Natural killer cell (primary cell): ENCODE results near the gene GTPBP4. TPM values are rescaled to one million over a fixed set of nuclear protein-coding genes. Genes with fewer than 3 reads are reported as not detected.
"Not testable (repeated sequence)": the region's sequence is repeated elsewhere in the genome, so short reads cannot be mapped to it uniquely, and the experiment has no call there.

Source experiments
- ATAC-seq, 3 donors: fragments of 150-1000 bp in 2 of 3; fragments of 200-7000 bp in 1 of 3; cut with Tn5 transposase; 1 replicate in 1 of 3; 2 replicates in 2 of 3; pipeline ENCODE4 v1.10.0; 2021; ENCODE audit warnings: mild to moderate bottlenecking in 2 of 3, moderate library complexity in 2 of 3
- DNase-seq, 2 donors: peaks; one replicate each; pipeline versions ENCODE4 v3.0.0 to v3.0.0-alpha.2; 2013 to 2021; ENCODE audit warnings: mixed read lengths in 1 of 2
- H3K27ac ChIP-seq: one replicate; pipeline ENCODE4 v1.5.1; 2013; ENCODE audit warnings: mild to moderate bottlenecking, low read length
- H3K27me3 ChIP-seq: one replicate; pipeline ENCODE4 v1.6.1; 2013; ENCODE audit warnings: low read length; ENCODE audit not compliant: control insufficient read depth, insufficient read depth
- H3K36me3 ChIP-seq: one replicate; pipeline ENCODE4 v1.6.1; 2013; ENCODE audit warnings: low read length; ENCODE audit not compliant: control insufficient read depth, insufficient read depth
- H3K4me1 ChIP-seq: one replicate; pipeline ENCODE4 v1.6.1; 2013; ENCODE audit warnings: low read length; ENCODE audit not compliant: control insufficient read depth, insufficient read depth
- H3K4me3 ChIP-seq: one replicate; pipeline ENCODE4 v1.5.1; 2013; ENCODE audit warnings: low read length
- H3K9me3 ChIP-seq: one replicate; pipeline ENCODE4 v1.6.1; 2013; ENCODE audit warnings: low read length; ENCODE audit not compliant: control insufficient read depth, insufficient read depth
- H3K27ac Mint-ChIP-seq, 2 donors: one replicate each; pipeline ENCODE4 v1.8.0; 2022; ENCODE audit warnings: mild to moderate bottlenecking in 2 of 2, mixed read lengths in 2 of 2, moderate library complexity in 1 of 2
- H3K27me3 Mint-ChIP-seq, 2 donors: one replicate each; pipeline ENCODE4 v1.8.0; 2022; ENCODE audit warnings: low read depth in 2 of 2, mixed read lengths in 2 of 2
- H3K36me3 Mint-ChIP-seq: one replicate; pipeline ENCODE4 v1.8.0; 2022; ENCODE audit warnings: mixed read lengths
- H3K4me1 Mint-ChIP-seq, 2 donors: one replicate each; pipeline ENCODE4 v1.8.0; 2022; ENCODE audit warnings: mixed read lengths in 2 of 2
- H3K4me3 Mint-ChIP-seq: one replicate; pipeline ENCODE4 v1.8.0; 2022; ENCODE audit warnings: mild to moderate bottlenecking, moderate library complexity, mixed read lengths
- H3K9me3 Mint-ChIP-seq, 2 donors: one replicate each; pipeline ENCODE4 v1.8.0; 2022; ENCODE audit warnings: mixed read lengths in 2 of 2
- WGBS: methylation state at CpG from one replicate; pipeline ENCODE4 v1.1.7; 2013; ENCODE audit warnings: missing lambda C conversion rate; ENCODE audit not compliant: insufficient coverage; 5-methylcytosine and 5-hydroxymethylcytosine counted together
- intact Hi-C: fragments of 100-400 bp; cut with micrococcal nuclease; formaldehyde crosslinking; loops from one replicate; pipeline ENCODE4 v1.14.2; 2022
- total RNA-seq, 4 donors: library from RNA; stranded (reverse); fragments of 120-200 nt in 1 of 4; gene quantifications; one replicate each; pipeline versions ENCODE4 v1.2.3 to v1.2.4, GENCODE V29; 2013 to 2022
- TF ChIP-seq, protein P1 (sequence below): fragments of 200-600 bp; IDR thresholded peaks from one replicate; pipeline ENCODE4 v1.8.0; 2022; ENCODE audit warnings: antibody characterized with exemption

The GTPBP4 gene
- total RNA-seq, 3 donors from 2014 or later (not counting 1 experiment from before 2014, with no cell fraction given) = 53.9 to 99.6 (median 72.5) TPM

GRCh38 chr10:1061930-1062774 lies 73.9 kb downstream of the GTPBP4 start:
- H3K4me3 ChIP-seq = no peak overlapping the region
- H3K9me3 ChIP-seq = no peaks in the 10 kb centered on the region
- Mint-ChIP-seq H3K27me3 (no peaks in the 10 kb centered on the region), H3K4me3 (peak overlapping the region; percentile 76), H3K4me1 (peaks cover 89 to 90% of the 10 kb centered on the region in 2 donors), H3K9me3 (no peaks in the 10 kb centered on the region), H3K27ac (peak overlapping the region; percentile 88 to 89), H3K36me3 (no peaks in the 10 kb centered on the region)
- peaks cover 69% of the 10 kb centered on the region for H3K4me1 ChIP-seq
- intact Hi-C loops = loop anchor here (2.0 to 5.0 kb wide), 3 partner anchors 13 to 73 kb away; partner anchors contain the start of genes GTPBP4 and IDI1
- TF ChIP-seq, protein P1, sequence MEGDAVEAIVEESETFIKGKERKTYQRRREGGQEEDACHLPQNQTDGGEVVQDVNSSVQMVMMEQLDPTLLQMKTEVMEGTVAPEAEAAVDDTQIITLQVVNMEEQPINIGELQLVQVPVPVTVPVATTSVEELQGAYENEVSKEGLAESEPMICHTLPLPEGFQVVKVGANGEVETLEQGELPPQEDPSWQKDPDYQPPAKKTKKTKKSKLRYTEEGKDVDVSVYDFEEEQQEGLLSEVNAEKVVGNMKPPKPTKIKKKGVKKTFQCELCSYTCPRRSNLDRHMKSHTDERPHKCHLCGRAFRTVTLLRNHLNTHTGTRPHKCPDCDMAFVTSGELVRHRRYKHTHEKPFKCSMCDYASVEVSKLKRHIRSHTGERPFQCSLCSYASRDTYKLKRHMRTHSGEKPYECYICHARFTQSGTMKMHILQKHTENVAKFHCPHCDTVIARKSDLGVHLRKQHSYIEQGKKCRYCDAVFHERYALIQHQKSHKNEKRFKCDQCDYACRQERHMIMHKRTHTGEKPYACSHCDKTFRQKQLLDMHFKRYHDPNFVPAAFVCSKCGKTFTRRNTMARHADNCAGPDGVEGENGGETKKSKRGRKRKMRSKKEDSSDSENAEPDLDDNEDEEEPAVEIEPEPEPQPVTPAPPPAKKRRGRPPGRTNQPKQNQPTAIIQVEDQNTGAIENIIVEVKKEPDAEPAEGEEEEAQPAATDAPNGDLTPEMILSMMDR = no peak
- no peaks in the 10 kb centered on the region for H3K27me3 ChIP-seq
- DNase-seq = peak in 1 of 2 donors; percentile 28
- peaks cover 5% of the 10 kb centered on the region for H3K36me3 ChIP-seq
- H3K27ac ChIP-seq = peak overlapping the region; percentile 74
- ATAC-seq = no peak
- 91% methylated on average over 6 of the region's 7 CpGs for WGBS

GRCh38 chr10:1063232-1063865 lies 75.1 kb downstream of the GTPBP4 start:
- Mint-ChIP-seq H3K4me3 (peak overlapping the region; percentile 76), H3K27me3 (no peaks in the 10 kb centered on the region), H3K4me1 (peaks cover 88 to 89% of the 10 kb centered on the region in 2 donors), H3K27ac (peak overlapping the region; percentile 88 to 89), H3K36me3 (no peaks in the 10 kb centered on the region), H3K9me3 (no peaks in the 10 kb centered on the region)
- no peaks in the 10 kb centered on the region for H3K9me3 ChIP-seq
- no peaks in the 10 kb centered on the region for H3K27me3 ChIP-seq
- WGBS = 23% methylated on average over 6 of the region's 7 CpGs
- peaks cover 5% of the 10 kb centered on the region for H3K36me3 ChIP-seq
- peak overlapping the region; percentile 74 for H3K27ac ChIP-seq
- intact Hi-C loops = loop anchor here (2.0 to 5.0 kb wide), 3 partner anchors 15 to 75 kb away; partner anchors contain the start of genes GTPBP4 and IDI1
- H3K4me3 ChIP-seq = peak overlapping the region; percentile 5
- DNase-seq (peak in 1 of 2 donors; percentile 66), ATAC-seq (peak; percentile 84 to 93 (median 93))
- TF ChIP-seq, protein P1 = no peak
- H3K4me1 ChIP-seq = peaks cover 67% of the 10 kb centered on the region

- Mint-ChIP-seq H3K27me3 (no peaks in the 10 kb centered on the region), H3K4me3 (no peak overlapping the region), H3K9me3 (no peaks in the 10 kb centered on the region), H3K36me3 (no peaks in the 10 kb centered on the region), H3K4me1 (peaks cover 95 to 97% of the 10 kb centered on the region in 2 donors), H3K27ac (peak overlapping the region; percentile 88 to 89)
- peaks cover 63% of the 10 kb centered on the region for H3K4me1 ChIP-seq
- peaks cover 3% of the 10 kb centered on the region for H3K36me3 ChIP-seq
- no peak overlapping the region for H3K4me3 ChIP-seq
- intact Hi-C loops = loop anchor here (5.0 kb wide), 2 partner anchors 53 to 733 kb away; no protein-coding TSS in a partner anchor
- DNase-seq (no peak), ATAC-seq (no peak)
- TF ChIP-seq, protein P1 = no peak
- 95% methylated on average over 4 of the region's 4 CpGs for WGBS
- peak overlapping the region; percentile 74 for H3K27ac ChIP-seq
- H3K9me3 ChIP-seq = no peaks in the 10 kb centered on the region
- no peaks in the 10 kb centered on the region for H3K27me3 ChIP-seq
These were observed 76.7 kb downstream of the GTPBP4 start for GRCh38 chr10:1064964-1065247.

DNA sequence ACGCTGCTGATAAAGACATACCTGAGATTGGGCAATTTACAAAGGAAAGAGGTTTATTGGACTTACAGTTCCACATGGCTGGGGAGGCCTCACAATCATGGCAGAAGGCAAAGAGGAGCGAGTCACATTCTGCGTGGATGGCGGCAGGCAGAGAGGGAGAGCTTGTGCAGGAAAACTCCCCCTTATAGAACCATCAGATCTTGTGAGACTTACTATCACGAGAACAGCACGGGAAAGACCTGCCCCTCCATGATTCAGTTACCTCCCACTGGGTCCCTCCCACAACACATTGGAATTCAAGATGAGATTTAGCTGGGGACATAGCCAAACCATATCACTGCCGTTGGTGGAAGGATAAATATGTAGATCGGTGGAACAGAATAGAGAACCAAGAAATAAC lies 78.5 kb downstream of the GTPBP4 start:
- not testable (repeated sequence) for H3K9me3 ChIP-seq, H3K4me3 ChIP-seq, H3K27me3 Mint-ChIP-seq, H3K36me3 ChIP-seq, H3K27me3 ChIP-seq, DNase-seq, ATAC-seq, H3K4me3 Mint-ChIP-seq, H3K9me3 Mint-ChIP-seq, H3K27ac ChIP-seq, H3K36me3 Mint-ChIP-seq
- Mint-ChIP-seq H3K27ac (peak overlapping the region; percentile 84 to 89), H3K4me1 (peaks cover 87 to 88% of the 10 kb centered on the region in 2 donors)
- peaks cover 50% of the 10 kb centered on the region for H3K4me1 ChIP-seq
- WGBS = 100% methylated on average over 6 of the region's 8 CpGs
- intact Hi-C loops = loop anchor here (5.0 kb wide), 1 partner anchor 734 kb away; no protein-coding TSS in a partner anchor
